CD4-positive, alpha-beta T cell (primary cell): Measurements from ENCODE around the gene FILIP1L. TPM values are rescaled to one million over a fixed set of nuclear protein-coding genes. Genes with fewer than 3 reads are reported as not detected.

ENCODE experiments used
- ATAC-seq: fragments of 200-7000 bp; cut with Tn5 transposase; one replicate; pipeline ENCODE4 v1.10.0; 2022; ENCODE audit warnings: mild to moderate bottlenecking; ENCODE audit not compliant: poor library complexity
- CTCF ChIA-PET: fragments of 350-600 bp; sonication (Branson Sonifier 250); formaldehyde crosslinking; loops from one replicate; lab custom pipeline; 2021; ENCODE audit warnings: antibody characterized with exemption, inconsistent platforms; lab: Charles Lee
- POLR2A ChIA-PET: fragments of 350-600 bp; sonication (Branson Sonifier 250); formaldehyde crosslinking; loops from one replicate; lab custom pipeline; 2021; ENCODE audit warnings: antibody characterized with exemption, inconsistent platforms; lab: Charles Lee
- DNase-seq, 14 experiments: peaks; one replicate each; pipeline ENCODE4 v3.0.0-alpha.2; 2013 to 2020; ENCODE audit warnings: mixed read lengths in 2 of 14
- H3K27ac ChIP-seq, 2 donors: one replicate each; pipeline versions ENCODE4 v1.5.1 to v1.7.0; 2013; ENCODE audit warnings: low read length in 2 of 2, low read depth in 1 of 2, mild to moderate bottlenecking in 1 of 2
- H3K27me3 ChIP-seq, 2 experiments: 1 replicate in 1 of 2; 2 replicates in 1 of 2; pipeline versions ENCODE4 v1.6.1 to v1.7.0; 2013; ENCODE audit warnings: low read length in 2 of 2, control low read depth in 1 of 2, mild to moderate bottlenecking in 1 of 2, moderate library complexity in 1 of 2; ENCODE audit not compliant: insufficient read depth in 2 of 2, control insufficient read depth in 1 of 2
- H3K36me3 ChIP-seq: one replicate; pipeline ENCODE4 v1.6.1; 2013; ENCODE audit warnings: low read length, control low read depth; ENCODE audit not compliant: insufficient read depth
- H3K4me1 ChIP-seq: one replicate; pipeline ENCODE4 v1.6.1; 2013; ENCODE audit warnings: low read length, control low read depth; ENCODE audit not compliant: insufficient read depth
- H3K4me3 ChIP-seq: one replicate; pipeline ENCODE4 v1.5.1; 2013; ENCODE audit warnings: mild to moderate bottlenecking, low read length, moderate library complexity
- H3K9me3 ChIP-seq, 2 experiments: 1 replicate in 1 of 2; 2 replicates in 1 of 2; pipeline versions ENCODE4 v1.6.1 to v1.7.0; 2013; ENCODE audit warnings: low read length in 2 of 2, mild to moderate bottlenecking in 2 of 2, control low read depth in 1 of 2, moderate library complexity in 1 of 2; ENCODE audit not compliant: control insufficient read depth in 1 of 2, insufficient read depth in 1 of 2
- H3K27ac Mint-ChIP-seq: one replicate; pipeline ENCODE4 v1.8.0; 2020; ENCODE audit warnings: mixed read lengths
- H3K27me3 Mint-ChIP-seq: one replicate; pipeline ENCODE4 v1.8.0; 2021; ENCODE audit warnings: mixed read lengths
- H3K36me3 Mint-ChIP-seq: one replicate; pipeline ENCODE4 v1.8.0; 2021; ENCODE audit warnings: low read depth, mixed read lengths
- H3K4me1 Mint-ChIP-seq: one replicate; pipeline ENCODE4 v1.8.0; 2021; ENCODE audit warnings: low read depth, mixed read lengths
- H3K4me3 Mint-ChIP-seq: one replicate; pipeline ENCODE4 v1.8.0; 2020; ENCODE audit warnings: mild to moderate bottlenecking, mixed read lengths
- H3K9me3 Mint-ChIP-seq: one replicate; pipeline ENCODE4 v1.8.0; 2020; ENCODE audit warnings: mixed read lengths
- intact Hi-C, 2 experiments: fragments of 100-400 bp; cut with DNase I in 1 of 2; cut with micrococcal nuclease in 1 of 2; formaldehyde crosslinking; loops; one replicate each; pipeline versions ENCODE4 v1.15.1 to v1.9.0; 2023 to 2025; cut with DNase I, micrococcal nuclease
- total RNA-seq, 174 experiments: library from RNA in 2 of 174; stranded (reverse) in 2 of 174; gene quantifications; one replicate each; pipeline ENCODE4 v1.2.3 and lab custom pipeline; 2021 to 2026
- TF ChIP-seq, protein P1 (sequence below): fragments of 200-600 bp; IDR thresholded peaks from one replicate; pipeline ENCODE4 v1.8.0; 2022; ENCODE audit warnings: antibody characterized with exemption, mild to moderate bottlenecking

Gene FILIP1L
- total RNA-seq, 2 experiments from 2014 or later = 0.08 to 0.28 TPM

DNA sequence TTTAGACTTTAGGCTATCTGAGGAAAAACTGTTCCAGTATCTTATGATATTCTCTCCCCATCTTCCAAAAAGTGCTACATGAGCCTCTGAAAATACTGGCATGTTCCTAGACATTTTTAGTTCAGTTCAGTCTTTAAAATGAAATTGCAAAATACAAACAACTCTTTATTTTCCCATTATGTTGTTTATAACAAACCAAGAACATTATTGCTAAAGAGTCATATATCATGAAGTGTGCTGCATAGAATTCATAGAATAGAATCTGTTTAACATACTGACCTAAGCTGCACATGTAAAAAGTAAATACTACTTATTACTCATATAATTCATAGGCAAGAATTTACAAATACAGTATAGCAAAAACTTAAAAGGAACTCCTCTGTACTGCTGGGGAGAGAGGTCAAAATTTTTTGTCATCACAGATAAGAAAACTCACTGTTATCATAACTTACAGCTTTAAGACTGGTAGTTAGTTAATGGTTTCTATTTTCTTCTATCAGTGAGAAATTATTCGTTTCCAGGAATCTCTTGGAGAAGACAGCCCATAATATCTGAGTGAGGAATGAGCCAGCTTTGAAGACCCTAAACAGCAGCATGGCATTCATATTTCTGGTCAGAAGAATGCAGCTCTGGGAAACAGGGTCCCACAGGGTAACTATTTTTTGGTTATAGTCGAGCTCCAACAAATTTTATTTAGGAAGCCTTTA lies 32.2 kb downstream of the FILIP1L start:
- no peak for DNase-seq
- Mint-ChIP-seq H3K36me3 (no peaks in the 10 kb centered on the region), H3K27ac (no peak overlapping the region), H3K4me1 (no peaks in the 10 kb centered on the region), H3K9me3 (no peaks in the 10 kb centered on the region), H3K27me3 (no peaks in the 10 kb centered on the region), H3K4me3 (no peak overlapping the region)
- H3K27ac ChIP-seq = no peak overlapping the region
- intact Hi-C loops = no loop called here
- H3K27me3 ChIP-seq = no peaks in the 10 kb centered on the region
- no peaks in the 10 kb centered on the region for H3K9me3 ChIP-seq
- H3K36me3 ChIP-seq = no peaks in the 10 kb centered on the region
- ATAC-seq = no peak
- H3K4me1 ChIP-seq = no peaks in the 10 kb centered on the region
- H3K4me3 ChIP-seq = no peak overlapping the region
- ChIA-PET CTCF (interaction anchor here (0.9 kb wide), 1 partner anchor 13 kb away, joined by 5 read pairs; no protein-coding TSS in a partner anchor), POLR2A (no interaction called here)
- TF ChIP-seq, protein P1, sequence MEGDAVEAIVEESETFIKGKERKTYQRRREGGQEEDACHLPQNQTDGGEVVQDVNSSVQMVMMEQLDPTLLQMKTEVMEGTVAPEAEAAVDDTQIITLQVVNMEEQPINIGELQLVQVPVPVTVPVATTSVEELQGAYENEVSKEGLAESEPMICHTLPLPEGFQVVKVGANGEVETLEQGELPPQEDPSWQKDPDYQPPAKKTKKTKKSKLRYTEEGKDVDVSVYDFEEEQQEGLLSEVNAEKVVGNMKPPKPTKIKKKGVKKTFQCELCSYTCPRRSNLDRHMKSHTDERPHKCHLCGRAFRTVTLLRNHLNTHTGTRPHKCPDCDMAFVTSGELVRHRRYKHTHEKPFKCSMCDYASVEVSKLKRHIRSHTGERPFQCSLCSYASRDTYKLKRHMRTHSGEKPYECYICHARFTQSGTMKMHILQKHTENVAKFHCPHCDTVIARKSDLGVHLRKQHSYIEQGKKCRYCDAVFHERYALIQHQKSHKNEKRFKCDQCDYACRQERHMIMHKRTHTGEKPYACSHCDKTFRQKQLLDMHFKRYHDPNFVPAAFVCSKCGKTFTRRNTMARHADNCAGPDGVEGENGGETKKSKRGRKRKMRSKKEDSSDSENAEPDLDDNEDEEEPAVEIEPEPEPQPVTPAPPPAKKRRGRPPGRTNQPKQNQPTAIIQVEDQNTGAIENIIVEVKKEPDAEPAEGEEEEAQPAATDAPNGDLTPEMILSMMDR = no peak

DNA sequence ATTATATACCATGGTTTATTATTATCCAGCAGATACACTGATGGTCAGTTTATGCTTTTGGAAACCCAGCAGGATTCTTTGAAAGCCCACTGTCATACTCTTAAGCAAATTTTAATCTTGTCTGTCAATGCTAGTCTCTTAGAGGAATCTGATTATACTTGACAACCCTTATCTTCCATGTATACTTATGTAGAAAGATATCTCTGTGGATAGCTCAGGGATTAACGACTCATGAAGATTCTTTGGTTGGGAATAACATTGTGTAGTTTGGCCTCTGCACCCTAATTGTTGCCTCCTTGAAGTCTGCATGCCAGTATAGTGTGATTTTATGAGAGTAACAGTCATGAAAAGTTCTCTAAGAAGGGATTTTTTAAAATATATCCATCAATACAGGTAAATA lies 33.0 kb downstream of the FILIP1L start:
- TF ChIP-seq, protein P1 = no peak
- ATAC-seq (no peak), DNase-seq (no peak)
- H3K4me1 Mint-ChIP-seq = peaks cover 5% of the 10 kb centered on the region
- no peaks in the 10 kb centered on the region for H3K9me3 Mint-ChIP-seq
- H3K36me3 Mint-ChIP-seq = no peaks in the 10 kb centered on the region
- H3K4me3 Mint-ChIP-seq = no peak overlapping the region
- no peaks in the 10 kb centered on the region for H3K27me3 Mint-ChIP-seq
- ChIA-PET CTCF (no interaction called here), POLR2A (no interaction called here)
- H3K36me3 ChIP-seq = no peaks in the 10 kb centered on the region
- intact Hi-C loops = no loop called here
- no peak overlapping the region for H3K27ac Mint-ChIP-seq
- H3K4me3 ChIP-seq = no peak overlapping the region
- no peaks in the 10 kb centered on the region for H3K27me3 ChIP-seq
- H3K9me3 ChIP-seq = no peaks in the 10 kb centered on the region
- H3K4me1 ChIP-seq = no peaks in the 10 kb centered on the region
- no peak overlapping the region for H3K27ac ChIP-seq

DNA sequence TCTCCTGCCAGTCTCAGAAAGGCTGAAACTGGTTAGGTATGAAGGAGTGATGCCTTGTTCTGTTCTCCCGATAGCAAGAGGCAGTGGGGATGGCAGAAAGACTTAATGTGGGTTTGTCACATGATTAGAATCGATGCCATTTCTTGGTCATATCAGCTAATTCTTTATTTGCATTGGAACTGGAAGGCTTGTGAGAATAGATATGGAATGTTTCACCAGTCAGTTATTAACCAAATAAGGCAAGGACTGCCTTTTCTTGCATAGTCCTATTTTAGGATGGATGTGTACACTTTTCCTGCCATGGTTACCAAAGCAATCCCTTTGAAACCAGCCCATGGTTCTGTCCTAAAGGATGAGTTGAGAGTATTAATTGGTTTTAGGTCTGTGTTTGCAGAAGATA lies 33.7 kb downstream of the FILIP1L start:
- ATAC-seq (no peak), DNase-seq (no peak)
- ChIA-PET CTCF (no interaction called here), POLR2A (interaction anchor here (1.3 kb wide), 1 partner anchor 9 kb away, joined by 4 read pairs; no protein-coding TSS in a partner anchor)
- Histone ChIP-seq H3K4me3 (no peak overlapping the region), H3K4me1 (no peaks in the 10 kb centered on the region), H3K27me3 (no peaks in the 10 kb centered on the region), H3K9me3 (no peaks in the 10 kb centered on the region), H3K36me3 (no peaks in the 10 kb centered on the region), H3K27ac (no peak overlapping the region)
- no peak overlapping the region for H3K27ac Mint-ChIP-seq
- TF ChIP-seq, protein P1 = no peak
- H3K27me3 Mint-ChIP-seq = no peaks in the 10 kb centered on the region
- intact Hi-C loops = no loop called here
- H3K9me3 Mint-ChIP-seq = no peaks in the 10 kb centered on the region
- H3K4me1 Mint-ChIP-seq = peaks cover 12% of the 10 kb centered on the region
- H3K4me3 Mint-ChIP-seq = no peak overlapping the region
- H3K36me3 Mint-ChIP-seq = no peaks in the 10 kb centered on the region
